Measurements from ENCODE around the gene NPR2.
A peak's percentile ranks its signal among the peaks of the same experiment; 100 is the strongest.

Gene NPR2

DNA sequence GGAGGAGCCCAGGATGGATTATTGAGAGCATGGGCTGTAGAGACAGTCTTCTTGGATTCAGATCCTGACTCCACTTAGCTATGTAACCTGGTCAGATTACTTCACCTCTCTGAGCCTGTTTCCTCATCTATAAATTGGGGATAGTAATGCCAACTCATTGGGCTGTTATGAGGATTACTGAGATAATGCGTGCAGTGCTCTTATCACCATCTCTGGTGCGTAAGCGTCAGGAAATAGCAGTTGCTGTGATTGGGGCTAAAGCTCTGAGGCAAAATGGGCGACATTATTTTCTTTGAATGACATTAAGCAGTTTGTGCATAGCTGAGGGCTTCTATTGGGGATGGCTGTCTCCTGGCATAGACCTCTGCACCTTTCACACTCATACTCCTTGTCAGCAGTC, 36.3 kb upstream of the NPR2 start:
- no peak overlapping the region for H3K4me3 ChIP-seq (ENCODE audit: low read length)
- DNase-seq (ENCODE audit: low read depth): no peak
- TF ChIP-seq, protein P1, sequence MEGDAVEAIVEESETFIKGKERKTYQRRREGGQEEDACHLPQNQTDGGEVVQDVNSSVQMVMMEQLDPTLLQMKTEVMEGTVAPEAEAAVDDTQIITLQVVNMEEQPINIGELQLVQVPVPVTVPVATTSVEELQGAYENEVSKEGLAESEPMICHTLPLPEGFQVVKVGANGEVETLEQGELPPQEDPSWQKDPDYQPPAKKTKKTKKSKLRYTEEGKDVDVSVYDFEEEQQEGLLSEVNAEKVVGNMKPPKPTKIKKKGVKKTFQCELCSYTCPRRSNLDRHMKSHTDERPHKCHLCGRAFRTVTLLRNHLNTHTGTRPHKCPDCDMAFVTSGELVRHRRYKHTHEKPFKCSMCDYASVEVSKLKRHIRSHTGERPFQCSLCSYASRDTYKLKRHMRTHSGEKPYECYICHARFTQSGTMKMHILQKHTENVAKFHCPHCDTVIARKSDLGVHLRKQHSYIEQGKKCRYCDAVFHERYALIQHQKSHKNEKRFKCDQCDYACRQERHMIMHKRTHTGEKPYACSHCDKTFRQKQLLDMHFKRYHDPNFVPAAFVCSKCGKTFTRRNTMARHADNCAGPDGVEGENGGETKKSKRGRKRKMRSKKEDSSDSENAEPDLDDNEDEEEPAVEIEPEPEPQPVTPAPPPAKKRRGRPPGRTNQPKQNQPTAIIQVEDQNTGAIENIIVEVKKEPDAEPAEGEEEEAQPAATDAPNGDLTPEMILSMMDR (conservative IDR thresholded peaks at IDR 0.05; ENCODE audit: low read depth, low read length): no peak

DNA sequence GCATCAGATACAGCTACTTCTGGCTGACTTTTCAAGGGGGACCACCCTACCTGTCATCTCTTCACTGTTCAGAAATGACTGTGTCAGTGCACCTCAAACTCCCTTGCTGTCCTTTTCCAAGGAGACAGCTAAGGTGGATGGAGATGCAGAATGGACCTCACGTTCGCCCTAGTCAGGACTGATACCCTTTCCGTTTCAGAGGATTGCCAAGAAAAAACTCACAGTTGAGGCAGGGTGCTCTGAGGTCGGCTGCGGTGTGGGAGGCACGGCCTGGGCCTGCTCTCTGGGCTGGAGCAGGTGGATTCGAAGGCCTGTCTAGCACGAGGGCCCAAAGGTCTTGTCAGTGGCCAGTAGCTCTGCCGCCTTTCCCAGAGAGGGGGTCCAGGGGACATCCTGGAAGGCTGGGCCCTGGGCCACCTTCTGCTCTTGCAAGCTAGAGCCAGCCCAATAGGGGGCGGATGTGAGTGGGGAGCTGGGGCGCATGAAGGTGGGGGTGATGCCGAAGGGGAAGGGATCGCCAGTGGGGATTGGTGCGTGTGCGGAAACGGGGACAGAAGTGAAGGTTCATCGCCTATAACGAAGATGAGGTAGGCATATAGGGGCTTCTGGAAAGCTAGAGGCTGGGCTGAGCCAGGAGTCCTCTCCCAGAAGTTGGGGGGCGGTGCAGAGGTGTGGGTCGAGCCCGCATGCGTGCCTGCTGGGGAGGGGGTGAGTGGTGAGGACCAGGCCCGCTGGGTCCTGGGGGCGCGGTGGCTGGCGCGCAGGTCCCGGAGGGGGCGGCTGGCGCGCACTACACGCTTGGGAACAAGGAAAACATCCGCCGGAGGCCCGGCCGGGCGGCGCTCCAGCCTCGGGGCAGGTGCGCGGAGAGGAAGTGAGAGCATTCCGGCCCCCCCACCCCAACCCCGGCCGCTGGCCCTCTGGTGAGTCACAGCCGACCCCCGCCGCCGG, 34.8 kb upstream of the NPR2 start:
- peak overlapping the region; percentile 83 for H3K4me3 ChIP-seq (ENCODE audit: low read length)
- TF ChIP-seq, protein P1 (conservative IDR thresholded peaks at IDR 0.05; ENCODE audit: low read depth, low read length): peak; percentile 87
- DNase-seq (ENCODE audit: low read depth): no peak

DNA sequence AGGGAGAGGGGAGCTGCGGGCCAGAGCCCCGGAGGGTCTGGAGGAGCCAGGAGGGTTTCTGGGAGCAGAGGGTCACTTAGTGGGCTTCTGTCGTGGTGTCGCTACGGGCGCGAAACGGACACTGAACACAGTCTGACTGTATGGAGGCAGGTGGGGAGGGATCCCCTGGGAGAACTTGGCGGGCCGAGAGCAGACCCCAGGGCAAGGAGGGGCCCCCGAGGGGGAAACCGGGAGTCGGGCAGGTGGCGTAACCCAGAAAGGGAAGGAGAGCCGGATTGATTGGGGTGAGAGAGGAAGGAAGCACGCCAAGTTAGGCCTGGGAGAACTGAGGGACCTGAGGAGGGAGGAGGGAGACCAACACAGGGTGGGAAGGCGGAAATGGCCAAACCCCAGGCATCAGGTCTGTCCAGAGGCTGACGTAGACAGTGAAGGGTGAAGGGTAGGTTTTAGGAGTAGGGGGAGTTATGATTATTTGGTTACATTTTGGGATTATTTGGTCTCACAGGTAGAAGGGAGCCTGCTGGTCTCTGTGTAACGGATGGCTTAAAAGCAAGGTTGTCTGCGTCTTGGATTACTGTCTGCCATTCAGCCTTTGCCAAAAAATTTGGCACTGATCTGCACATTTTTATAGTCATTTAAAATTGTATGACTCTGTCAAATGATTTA, 34.0 kb upstream of the NPR2 start:
- H3K4me3 ChIP-seq (ENCODE audit: low read length): peak overlapping the region; percentile 83
- TF ChIP-seq, protein P1 (conservative IDR thresholded peaks at IDR 0.05; ENCODE audit: low read depth, low read length): no peak
- no peak for DNase-seq (ENCODE audit: low read depth)

DNA sequence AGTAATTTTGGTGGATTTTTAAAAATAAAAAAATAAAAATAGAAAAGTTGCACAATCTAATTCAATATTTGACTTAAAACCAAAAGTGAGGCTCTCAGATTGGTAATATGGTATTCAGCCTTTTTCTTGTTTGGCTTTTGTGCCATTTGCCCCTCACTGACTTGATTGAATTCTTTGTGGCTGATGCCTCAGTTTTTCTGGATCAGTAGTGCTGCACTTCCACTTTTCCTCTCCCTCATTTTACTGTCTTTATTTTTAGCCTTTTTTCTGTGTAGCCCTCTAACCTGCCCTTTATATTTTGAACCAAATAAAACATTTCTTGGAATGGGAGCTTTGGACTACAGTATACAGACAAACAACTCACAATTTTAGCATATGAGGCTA, 33.5 kb upstream of the NPR2 start:
- no peak for DNase-seq (ENCODE audit: low read depth)
- H3K4me3 ChIP-seq (ENCODE audit: low read length): peak overlapping the region; percentile 83
- TF ChIP-seq, protein P1 (conservative IDR thresholded peaks at IDR 0.05; ENCODE audit: low read depth, low read length): no peak

DNA sequence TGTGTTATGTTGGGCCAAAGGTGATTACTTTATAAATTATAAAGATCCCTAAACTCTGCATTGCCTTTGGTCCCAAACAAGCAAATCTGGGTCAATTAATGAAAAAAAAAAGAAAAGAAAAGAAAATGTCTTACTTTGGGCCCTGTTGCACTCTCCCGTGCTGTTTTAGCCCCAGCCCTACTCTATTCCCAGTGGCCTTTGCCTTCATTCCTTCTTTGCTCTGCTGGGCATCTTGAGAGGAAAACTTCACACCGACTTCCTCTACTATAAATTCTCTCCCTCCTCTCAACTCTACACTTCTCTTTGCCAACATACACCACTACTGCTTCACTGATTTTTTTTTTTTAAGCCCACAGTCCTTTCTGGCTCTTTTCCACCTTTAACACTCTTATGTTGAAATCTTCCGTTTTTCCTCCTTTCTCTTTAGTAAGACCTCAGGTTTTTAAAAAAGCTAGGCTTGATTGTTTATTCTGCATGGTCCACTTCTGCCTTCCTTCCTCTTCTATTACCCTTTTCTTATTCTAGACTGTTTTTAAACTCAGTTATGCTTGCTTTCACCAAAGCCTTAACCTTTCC, 32.8 kb upstream of the NPR2 start:
- no peak for DNase-seq (ENCODE audit: low read depth)
- H3K4me3 ChIP-seq (ENCODE audit: low read length): no peak overlapping the region
- TF ChIP-seq, protein P1 (conservative IDR thresholded peaks at IDR 0.05; ENCODE audit: low read depth, low read length): no peak

DNA sequence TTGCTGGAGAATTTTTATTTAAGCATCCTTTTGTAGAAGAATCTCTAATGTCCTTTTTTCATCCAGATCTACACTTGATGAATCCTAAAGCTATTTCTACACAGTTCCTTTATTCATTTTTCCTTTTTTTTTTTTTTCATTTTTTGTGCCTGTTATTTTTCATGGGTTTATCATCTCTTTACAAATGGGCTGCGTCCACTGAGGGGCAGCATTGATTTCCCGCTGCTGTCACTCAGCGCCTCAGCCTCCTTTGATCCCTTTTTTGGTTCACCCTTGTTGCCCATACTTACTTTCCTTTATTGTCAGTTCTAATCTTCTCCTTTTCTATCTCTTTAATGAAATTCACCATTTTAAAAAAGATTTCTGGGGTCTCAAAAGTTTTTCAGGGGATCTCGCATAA, 31.6 kb upstream of the NPR2 start:
- no peak overlapping the region for H3K4me3 ChIP-seq (ENCODE audit: low read length)
- TF ChIP-seq, protein P1 (conservative IDR thresholded peaks at IDR 0.05; ENCODE audit: low read depth, low read length): no peak
- no peak for DNase-seq (ENCODE audit: low read depth)

Data from retinal pigment epithelial cell (primary cell).